Endothelial cell (in vitro differentiated cells): ENCODE measurements around the gene MOV10L1. TPM values are rescaled to one million over a fixed set of nuclear protein-coding genes. Genes with fewer than 3 reads are reported as not detected.

ENCODE experiments used
- DNase-seq: peaks from one replicate; pipeline ENCODE4 v3.0.0; 2021; ENCODE audit warnings: low spot score
- H3K27ac Mint-ChIP-seq: one replicate; pipeline ENCODE4 v1.8.0; 2021; ENCODE audit warnings: mixed read lengths, inconsistent platforms; ENCODE audit not compliant: unreplicated experiment
- H3K27me3 Mint-ChIP-seq: one replicate; pipeline ENCODE4 v1.8.0; 2021; ENCODE audit warnings: mild to moderate bottlenecking, moderate library complexity, mixed read lengths, inconsistent platforms; ENCODE audit not compliant: unreplicated experiment
- H3K36me3 Mint-ChIP-seq: one replicate; pipeline ENCODE4 v1.8.0; 2021; ENCODE audit warnings: mild to moderate bottlenecking, low read depth, mixed read lengths, inconsistent platforms; ENCODE audit not compliant: unreplicated experiment
- H3K4me1 Mint-ChIP-seq: one replicate; pipeline ENCODE4 v1.8.0; 2021; ENCODE audit warnings: mild to moderate bottlenecking, mixed read lengths, inconsistent platforms; ENCODE audit not compliant: unreplicated experiment
- H3K4me3 Mint-ChIP-seq: one replicate; pipeline ENCODE4 v1.8.0; 2021; ENCODE audit warnings: mild to moderate bottlenecking, mixed read lengths, inconsistent platforms; ENCODE audit not compliant: unreplicated experiment
- H3K9me3 Mint-ChIP-seq: one replicate; pipeline ENCODE4 v1.8.0; 2021; ENCODE audit warnings: mixed read lengths, inconsistent platforms; ENCODE audit not compliant: unreplicated experiment
- total RNA-seq: library from RNA; stranded (reverse); fragmentation: NEBNext Ultra II Directional; extraction: Animal tissue kit (Norgen Biotek cat#: 25700); gene quantifications from one replicate; pipeline ENCODE4 v1.2.1, GENCODE V29; 2021; ENCODE audit not compliant: unreplicated experiment
- TF ChIP-seq, protein P1 (sequence below): fragments of 200-600 bp; sonication (generic); IDR thresholded peaks from one replicate; pipeline ENCODE4 v1.5.0; 2021; ENCODE audit warnings: antibody characterized with exemption; ENCODE audit not compliant: unreplicated experiment

Gene MOV10L1
- total RNA-seq, 1 donor from 2014 or later: not detected

DNA sequence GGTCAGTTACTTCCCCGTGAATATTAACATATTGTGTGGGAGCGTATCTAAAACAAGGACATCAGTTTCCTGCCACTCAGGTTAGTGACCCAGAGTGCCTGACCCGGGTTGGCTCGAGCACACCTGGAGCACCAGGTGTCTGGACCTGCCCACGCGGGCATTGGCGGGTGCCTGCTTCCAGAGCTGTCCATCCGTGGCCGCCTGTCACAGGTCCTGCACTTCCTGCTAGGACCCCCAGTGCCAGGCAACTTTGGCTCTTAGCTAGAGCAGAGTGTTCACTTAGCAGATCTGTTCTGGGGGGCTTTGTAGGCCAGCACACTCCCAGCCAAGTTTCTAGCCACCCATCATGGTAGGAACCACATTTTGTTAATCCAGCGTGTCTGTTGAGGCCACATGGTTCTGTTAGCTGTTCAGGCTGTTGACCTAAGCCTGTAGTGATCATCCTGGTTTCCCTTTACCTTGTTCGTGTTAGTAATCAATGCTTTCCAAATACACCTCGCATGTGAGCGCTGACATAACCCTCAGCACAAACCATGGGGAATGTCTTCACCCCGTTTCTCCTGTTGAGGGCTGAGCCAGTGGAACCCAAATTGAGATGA lies 29.5 kb downstream of the MOV10L1 start:
- DNase-seq: no peak
- H3K27ac Mint-ChIP-seq: peak overlapping the region; percentile 75
- no peaks in the 10 kb centered on the region for H3K27me3 Mint-ChIP-seq
- H3K4me3 Mint-ChIP-seq: no peak overlapping the region
- TF ChIP-seq, protein P1, sequence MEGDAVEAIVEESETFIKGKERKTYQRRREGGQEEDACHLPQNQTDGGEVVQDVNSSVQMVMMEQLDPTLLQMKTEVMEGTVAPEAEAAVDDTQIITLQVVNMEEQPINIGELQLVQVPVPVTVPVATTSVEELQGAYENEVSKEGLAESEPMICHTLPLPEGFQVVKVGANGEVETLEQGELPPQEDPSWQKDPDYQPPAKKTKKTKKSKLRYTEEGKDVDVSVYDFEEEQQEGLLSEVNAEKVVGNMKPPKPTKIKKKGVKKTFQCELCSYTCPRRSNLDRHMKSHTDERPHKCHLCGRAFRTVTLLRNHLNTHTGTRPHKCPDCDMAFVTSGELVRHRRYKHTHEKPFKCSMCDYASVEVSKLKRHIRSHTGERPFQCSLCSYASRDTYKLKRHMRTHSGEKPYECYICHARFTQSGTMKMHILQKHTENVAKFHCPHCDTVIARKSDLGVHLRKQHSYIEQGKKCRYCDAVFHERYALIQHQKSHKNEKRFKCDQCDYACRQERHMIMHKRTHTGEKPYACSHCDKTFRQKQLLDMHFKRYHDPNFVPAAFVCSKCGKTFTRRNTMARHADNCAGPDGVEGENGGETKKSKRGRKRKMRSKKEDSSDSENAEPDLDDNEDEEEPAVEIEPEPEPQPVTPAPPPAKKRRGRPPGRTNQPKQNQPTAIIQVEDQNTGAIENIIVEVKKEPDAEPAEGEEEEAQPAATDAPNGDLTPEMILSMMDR: no peak
- no peaks in the 10 kb centered on the region for H3K36me3 Mint-ChIP-seq
- no peaks in the 10 kb centered on the region for H3K9me3 Mint-ChIP-seq
- H3K4me1 Mint-ChIP-seq: peaks cover 22% of the 10 kb centered on the region

DNA sequence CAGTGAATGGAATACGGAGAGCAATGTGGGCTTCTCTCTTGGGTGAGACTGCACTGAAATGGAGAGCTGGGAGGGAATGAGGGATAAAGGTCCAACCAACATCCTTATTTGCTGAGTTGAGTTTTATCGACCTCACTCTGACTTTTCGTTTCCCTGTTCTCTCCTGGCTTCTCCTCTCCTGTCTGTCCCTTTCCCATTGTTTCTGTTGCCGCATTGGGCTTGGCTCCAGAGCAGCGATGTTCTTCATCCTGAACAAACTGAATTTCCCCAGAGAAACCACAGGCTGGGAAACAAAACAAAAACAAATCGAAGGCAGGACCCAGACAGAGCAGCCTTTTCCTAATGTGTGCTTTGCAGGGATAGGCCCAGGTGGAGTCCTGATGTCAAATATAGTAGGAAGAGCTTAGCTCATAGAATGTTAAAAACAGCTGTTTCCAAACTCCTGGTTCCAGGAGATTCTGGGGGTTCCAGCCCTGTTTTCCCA lies 30.0 kb downstream of the MOV10L1 start:
- Mint-ChIP-seq H3K4me3 (no peak overlapping the region), H3K9me3 (no peaks in the 10 kb centered on the region), H3K27ac (peak overlapping the region; percentile 75), H3K27me3 (no peaks in the 10 kb centered on the region), H3K4me1 (peaks cover 22% of the 10 kb centered on the region), H3K36me3 (no peaks in the 10 kb centered on the region)
- no peak for DNase-seq
- TF ChIP-seq, protein P1: no peak

DNA sequence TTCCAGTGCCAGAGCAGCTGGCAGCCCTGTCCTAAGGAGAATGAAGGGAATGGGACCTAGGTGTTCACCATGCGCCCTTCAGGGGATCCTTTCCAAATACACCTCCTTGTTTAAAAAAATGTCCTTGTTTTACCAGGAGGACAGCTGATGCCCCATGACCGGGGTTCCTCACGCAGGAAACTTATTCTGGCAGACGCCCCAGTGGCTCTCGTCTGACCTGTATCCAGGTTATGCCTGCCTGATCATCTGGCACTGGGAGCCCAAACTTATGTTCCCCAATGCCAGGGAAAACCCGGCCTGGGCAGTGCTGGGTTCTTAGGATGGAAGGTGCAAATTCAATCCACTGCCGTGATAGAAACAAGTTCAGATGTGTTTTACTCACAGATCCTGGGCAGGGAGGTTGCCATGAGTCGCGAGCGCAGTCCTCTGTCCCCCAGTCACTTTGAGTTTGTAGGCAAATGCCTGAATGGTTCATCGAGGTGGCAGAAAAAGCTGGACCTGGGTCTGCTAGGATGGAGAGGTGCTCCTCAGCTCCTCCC lies 31.5 kb downstream of the MOV10L1 start:
- Mint-ChIP-seq H3K27ac (no peak overlapping the region), H3K4me3 (no peak overlapping the region), H3K36me3 (no peaks in the 10 kb centered on the region), H3K27me3 (no peaks in the 10 kb centered on the region), H3K9me3 (no peaks in the 10 kb centered on the region), H3K4me1 (peaks cover 22% of the 10 kb centered on the region)
- DNase-seq: no peak
- TF ChIP-seq, protein P1: no peak

DNA sequence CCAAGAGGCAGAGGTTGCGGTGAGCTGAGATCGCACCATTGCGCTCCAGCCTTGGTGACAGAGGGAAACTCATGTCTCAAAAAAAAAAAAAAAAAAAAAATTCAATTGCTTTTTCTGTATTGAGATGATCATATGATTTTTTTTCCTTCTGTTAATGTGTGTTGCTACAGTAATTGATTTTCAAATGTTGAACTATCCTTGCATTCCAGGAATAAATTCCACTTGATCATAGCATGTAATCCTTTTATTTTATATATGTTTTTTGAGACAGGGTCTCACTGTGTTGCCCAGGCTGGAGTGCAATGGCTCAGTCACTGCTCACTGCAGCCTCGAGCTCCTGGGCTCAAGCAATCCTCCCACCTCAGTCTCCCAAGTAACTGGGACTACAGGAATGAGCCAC lies 33.3 kb downstream of the MOV10L1 start:
- Mint-ChIP-seq H3K9me3 (no peaks in the 10 kb centered on the region), H3K36me3 (no peaks in the 10 kb centered on the region), H3K4me1 (peaks cover 22% of the 10 kb centered on the region), H3K27ac (no peak overlapping the region), H3K4me3 (no peak overlapping the region), H3K27me3 (no peaks in the 10 kb centered on the region)
- TF ChIP-seq, protein P1: no peak
- no peak for DNase-seq

DNA sequence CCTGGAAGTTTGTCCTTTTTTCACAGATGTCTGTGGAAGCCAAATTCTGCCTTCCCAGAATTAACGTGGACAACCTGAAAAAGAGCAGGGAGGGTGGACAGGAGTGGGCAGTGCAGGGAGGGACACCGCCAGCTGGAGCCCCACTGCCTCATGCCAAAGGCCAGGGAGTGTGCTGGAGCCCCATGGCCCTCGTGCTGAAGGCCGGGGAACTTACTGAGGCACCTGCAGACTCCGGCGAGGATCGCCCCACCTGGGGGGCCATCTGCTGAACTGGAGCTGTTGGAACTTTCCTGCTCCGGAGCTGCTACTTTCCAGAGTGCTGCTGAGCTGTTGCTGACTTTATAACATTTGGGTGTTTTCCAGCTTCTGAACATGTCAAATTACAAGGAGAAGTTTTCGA lies 35.2 kb downstream of the MOV10L1 start:
- Mint-ChIP-seq H3K27ac (no peak overlapping the region), H3K27me3 (no peaks in the 10 kb centered on the region), H3K4me3 (no peak overlapping the region), H3K4me1 (peaks cover 8% of the 10 kb centered on the region), H3K36me3 (no peaks in the 10 kb centered on the region), H3K9me3 (no peaks in the 10 kb centered on the region)
- TF ChIP-seq, protein P1: no peak
- no peak for DNase-seq
